Neural progenitor cell (in vitro differentiated cells): Measurements from ENCODE around the gene FBXW5. TPM values are rescaled to one million over a fixed set of nuclear protein-coding genes. Genes with fewer than 3 reads are reported as not detected.

Experiments used
- DNase-seq: peaks from one replicate; pipeline ENCODE4 v3.0.0-alpha.2; 2016; ENCODE audit warnings: low spot score
- H2AFZ ChIP-seq: fragments of 200-600 bp; sonication (generic); replicated peaks from 2 replicates; pipeline ENCODE4 v1.6.1; 2016; ENCODE audit warnings: antibody characterized with exemption
- H3F3A ChIP-seq: fragments of 200-600 bp; sonication (generic); 2 replicates; pipeline ENCODE4 v1.6.1; 2016; ENCODE audit warnings: antibody characterized with exemption, low read depth
- H3K27ac ChIP-seq: fragments of 200-600 bp; sonication (generic); 2 replicates; pipeline ENCODE4 v1.5.1; 2016; ENCODE audit warnings: mild to moderate bottlenecking
- H3K27me3 ChIP-seq: fragments of 200-600 bp; sonication (generic); 2 replicates; pipeline ENCODE4 v1.6.1; 2016; ENCODE audit warnings: mild to moderate bottlenecking, moderate library complexity
- H3K36me3 ChIP-seq: fragments of 200-600 bp; sonication (generic); 2 replicates; pipeline ENCODE4 v1.5.1; 2016
- H3K4me1 ChIP-seq: fragments of 200-600 bp; sonication (generic); 2 replicates; pipeline ENCODE4 v1.6.1; 2016; ENCODE audit warnings: mixed run types
- H3K4me2 ChIP-seq: fragments of 200-600 bp; sonication (generic); 2 replicates; pipeline ENCODE4 v1.6.1; 2016
- H3K4me3 ChIP-seq: fragments of 200-600 bp; sonication (generic); 2 replicates; pipeline ENCODE4 v1.5.1; 2016
- H3K79me2 ChIP-seq: fragments of 200-600 bp; sonication (generic); 2 replicates; pipeline ENCODE4 v1.6.1; 2016; ENCODE audit warnings: low read depth
- H3K9ac ChIP-seq: fragments of 200-600 bp; sonication (generic); 2 replicates; pipeline ENCODE4 v1.6.1; 2016
- H3K9me3 ChIP-seq: fragments of 200-600 bp; sonication (generic); 2 replicates; pipeline ENCODE4 v1.5.1; 2016; ENCODE audit warnings: low read depth
- H4K20me1 ChIP-seq: fragments of 200-600 bp; sonication (generic); 2 replicates; pipeline ENCODE4 v1.6.1; 2016; ENCODE audit warnings: low read depth
- H3K27ac Mint-ChIP-seq: 3 replicates; pipeline ENCODE4 v1.8.0; 2021; ENCODE audit warnings: mixed read lengths
- H3K27me3 Mint-ChIP-seq: 2 replicates; pipeline ENCODE4 v1.8.0; 2022; ENCODE audit warnings: low read depth, mild to moderate bottlenecking, inconsistent platforms, moderate library complexity, mixed read lengths; ENCODE audit not compliant: insufficient read depth
- H3K36me3 Mint-ChIP-seq: 3 replicates; pipeline ENCODE4 v1.8.0; 2021; ENCODE audit warnings: mixed read lengths
- H3K4me1 Mint-ChIP-seq: 3 replicates; pipeline ENCODE4 v1.8.0; 2021; ENCODE audit warnings: mixed read lengths
- H3K4me3 Mint-ChIP-seq: 3 replicates; pipeline ENCODE4 v1.8.0; 2021; ENCODE audit warnings: mild to moderate bottlenecking, moderate library complexity, mixed read lengths
- H3K9me3 Mint-ChIP-seq: 3 replicates; pipeline ENCODE4 v1.8.0; 2020; ENCODE audit warnings: mixed read lengths
- CTCF ChIP-seq: fragments of 200-600 bp; sonication (generic); IDR thresholded peaks from 2 replicates; pipeline ENCODE4 v1.5.1; 2017; ENCODE audit warnings: antibody characterized with exemption, mild to moderate bottlenecking
- EZH2 ChIP-seq: fragments of 200-600 bp; sonication (generic); IDR thresholded peaks from 2 replicates; pipeline ENCODE4 v1.6.1; 2017; ENCODE audit warnings: antibody characterized with exemption, mild to moderate bottlenecking, moderate library complexity
- EZH2phosphoT487 ChIP-seq: fragments of 200-600 bp; sonication (generic); IDR thresholded peaks from 2 replicates; pipeline ENCODE4 v1.6.1; 2017; ENCODE audit warnings: antibody characterized with exemption
- total RNA-seq: library from RNA; depleted of rRNA; stranded (reverse); fragments of >200 nt; gene quantifications from 2 replicates; pipeline ENCODE4 v1.2.3, GENCODE V29; 2015; ENCODE audit warnings: low replicate concordance

The FBXW5 gene
- total RNA-seq, 1 donor from 2014 or later, result 21.5 TPM

DNA sequence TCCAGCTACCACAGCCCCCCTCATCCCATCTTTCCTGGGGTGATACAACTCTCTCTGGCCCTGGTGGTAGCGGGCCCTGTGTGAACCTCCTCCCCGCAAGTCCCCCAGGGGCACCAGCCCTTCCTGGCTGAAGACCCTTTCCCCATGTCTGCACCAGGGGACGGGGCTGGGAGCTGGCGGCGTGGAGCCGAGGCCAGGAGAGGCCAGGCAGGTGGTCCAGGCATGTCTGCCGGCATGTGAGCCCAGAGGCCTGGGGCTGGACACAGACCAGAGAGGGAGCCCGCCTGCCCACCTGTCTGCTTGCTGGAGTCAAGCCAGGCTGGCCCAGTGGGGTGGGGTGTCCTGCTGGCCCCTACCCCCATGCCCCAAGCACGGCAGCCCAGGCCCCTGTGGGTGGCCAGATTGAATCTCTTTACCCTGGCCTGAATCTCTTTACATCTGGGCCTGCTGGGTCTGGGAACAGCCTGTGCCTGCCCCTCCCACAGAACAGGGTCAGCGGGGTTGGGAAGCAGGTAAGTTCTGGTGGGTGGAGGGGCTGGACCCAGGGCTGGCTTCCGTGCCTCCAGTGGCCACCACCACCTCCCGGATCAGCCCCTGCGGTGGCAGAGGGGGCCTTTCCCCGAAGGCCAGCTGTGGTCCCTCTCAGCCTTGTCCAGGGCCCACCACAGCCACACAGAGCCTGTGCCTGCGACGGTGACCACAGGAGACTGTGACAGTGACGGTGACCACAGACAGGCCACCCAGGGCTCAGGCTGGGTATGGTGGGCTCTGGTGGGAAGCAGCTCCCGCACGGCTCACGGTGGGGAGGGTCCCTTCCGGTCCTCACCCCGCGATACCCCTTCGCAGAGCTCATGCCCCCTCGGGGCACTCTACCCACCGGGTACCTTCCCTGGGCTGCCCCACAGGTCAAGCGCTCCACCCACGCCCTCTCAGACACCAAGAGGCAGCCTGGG is 14.6 kb upstream of the FBXW5 start:
- no peak for DNase-seq
- no peak overlapping the region for H3K4me2 ChIP-seq
- H3K27ac ChIP-seq, result no peak overlapping the region
- H2AFZ ChIP-seq, result no peak overlapping the region
- H3K9me3 Mint-ChIP-seq, result no peaks in the 10 kb centered on the region
- H3K4me3 Mint-ChIP-seq, result no peak overlapping the region
- no peaks in the 10 kb centered on the region for H3K27me3 ChIP-seq
- H3K9ac ChIP-seq, result no peak overlapping the region
- H3F3A ChIP-seq, result no peaks in the 10 kb centered on the region
- H3K27ac Mint-ChIP-seq, result no peak overlapping the region
- no peaks in the 10 kb centered on the region for H3K4me1 ChIP-seq
- H3K4me1 Mint-ChIP-seq, result peaks cover 6% of the 10 kb centered on the region
- H3K4me3 ChIP-seq, result no peak overlapping the region
- peaks cover 3% of the 10 kb centered on the region for H3K36me3 Mint-ChIP-seq
- H3K79me2 ChIP-seq, result no peaks in the 10 kb centered on the region
- no peaks in the 10 kb centered on the region for H3K36me3 ChIP-seq
- H3K27me3 Mint-ChIP-seq, result peaks cover 9% of the 10 kb centered on the region
- no peaks in the 10 kb centered on the region for H3K9me3 ChIP-seq
- no peaks in the 10 kb centered on the region for H4K20me1 ChIP-seq
- TF ChIP-seq EZH2 (no peak), EZH2phosphoT487 (no peak), CTCF (no peak)

GRCh38 chr9:136958473-136958872 is 13.9 kb upstream of the FBXW5 start:
- Mint-ChIP-seq H3K4me3 (no peak overlapping the region), H3K27me3 (peaks cover 9% of the 10 kb centered on the region), H3K9me3 (no peaks in the 10 kb centered on the region), H3K4me1 (peaks cover 6% of the 10 kb centered on the region), H3K36me3 (peaks cover 3% of the 10 kb centered on the region), H3K27ac (no peak overlapping the region)
- Histone ChIP-seq H3K27ac (no peak overlapping the region), H3F3A (no peaks in the 10 kb centered on the region), H4K20me1 (no peaks in the 10 kb centered on the region), H3K9me3 (no peaks in the 10 kb centered on the region), H3K79me2 (no peaks in the 10 kb centered on the region), H3K36me3 (no peaks in the 10 kb centered on the region), H3K4me3 (no peak overlapping the region), H3K4me2 (no peak overlapping the region), H3K9ac (no peak overlapping the region), H3K27me3 (no peaks in the 10 kb centered on the region), H3K4me1 (no peaks in the 10 kb centered on the region), H2AFZ (no peak overlapping the region)
- no peak for TF ChIP-seq EZH2phosphoT487
- TF ChIP-seq EZH2, result no peak
- TF ChIP-seq CTCF, result no peak
- DNase-seq, result no peak

DNA sequence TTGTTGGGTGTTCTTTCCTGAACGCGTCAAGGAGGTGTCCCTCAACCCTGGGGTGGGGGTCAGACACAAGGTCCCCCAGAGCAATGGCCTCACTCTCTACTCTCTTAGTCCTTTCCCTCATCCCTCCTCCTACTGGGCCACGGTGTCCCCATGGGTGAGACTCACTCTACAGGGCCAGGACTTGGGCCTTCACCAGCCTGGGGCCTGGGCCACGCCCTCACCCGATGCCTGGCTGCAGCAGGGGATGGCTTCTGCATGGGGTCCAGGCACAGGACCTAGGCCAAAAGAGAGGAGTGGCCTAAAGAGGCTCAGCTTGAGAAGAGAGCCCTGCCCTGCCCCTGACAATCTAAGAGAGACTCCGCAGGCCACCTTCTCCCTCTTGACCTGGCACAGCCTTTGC is 13.4 kb upstream of the FBXW5 start:
- Histone ChIP-seq H2AFZ (no peak overlapping the region), H4K20me1 (no peaks in the 10 kb centered on the region), H3K9ac (no peak overlapping the region), H3K4me3 (no peak overlapping the region), H3K27ac (no peak overlapping the region), H3K36me3 (no peaks in the 10 kb centered on the region), H3K79me2 (no peaks in the 10 kb centered on the region), H3K27me3 (no peaks in the 10 kb centered on the region), H3K9me3 (no peaks in the 10 kb centered on the region), H3K4me2 (no peak overlapping the region), H3K4me1 (no peaks in the 10 kb centered on the region), H3F3A (no peaks in the 10 kb centered on the region)
- no peak overlapping the region for H3K4me3 Mint-ChIP-seq
- H3K36me3 Mint-ChIP-seq, result peaks cover 3% of the 10 kb centered on the region
- peaks cover 4% of the 10 kb centered on the region for H3K4me1 Mint-ChIP-seq
- H3K27me3 Mint-ChIP-seq, result peaks cover 9% of the 10 kb centered on the region
- no peaks in the 10 kb centered on the region for H3K9me3 Mint-ChIP-seq
- H3K27ac Mint-ChIP-seq, result no peak overlapping the region
- TF ChIP-seq EZH2phosphoT487, result no peak
- no peak for TF ChIP-seq CTCF
- no peak for TF ChIP-seq EZH2
- no peak for DNase-seq
